Dermis microvascular lymphatic vessel endothelial cell (primary cell): ENCODE data around the gene FDXACB1. TPM values are rescaled to one million over a fixed set of nuclear protein-coding genes. Genes with fewer than 3 reads are reported as not detected.
"Not testable (repeated sequence)": the region's sequence is repeated elsewhere in the genome, so short reads cannot be mapped to it uniquely, and the experiment has no call there.

Source experiments
- DNase-seq, 2 donors: peaks; one replicate each; pipeline versions ENCODE4 v3.0.0 to v3.0.0-alpha.2; 2010; ENCODE audit warnings: low read depth in 2 of 2
- total RNA-seq: library from RNA; depleted of rRNA; stranded (reverse); fragments of >200 nt; gene quantifications from 2 replicates; pipeline ENCODE4 v1.2.1, GENCODE V29; 2014

Gene FDXACB1
- total RNA-seq, 1 donor from 2014 or later, result 1.3 TPM

DNA sequence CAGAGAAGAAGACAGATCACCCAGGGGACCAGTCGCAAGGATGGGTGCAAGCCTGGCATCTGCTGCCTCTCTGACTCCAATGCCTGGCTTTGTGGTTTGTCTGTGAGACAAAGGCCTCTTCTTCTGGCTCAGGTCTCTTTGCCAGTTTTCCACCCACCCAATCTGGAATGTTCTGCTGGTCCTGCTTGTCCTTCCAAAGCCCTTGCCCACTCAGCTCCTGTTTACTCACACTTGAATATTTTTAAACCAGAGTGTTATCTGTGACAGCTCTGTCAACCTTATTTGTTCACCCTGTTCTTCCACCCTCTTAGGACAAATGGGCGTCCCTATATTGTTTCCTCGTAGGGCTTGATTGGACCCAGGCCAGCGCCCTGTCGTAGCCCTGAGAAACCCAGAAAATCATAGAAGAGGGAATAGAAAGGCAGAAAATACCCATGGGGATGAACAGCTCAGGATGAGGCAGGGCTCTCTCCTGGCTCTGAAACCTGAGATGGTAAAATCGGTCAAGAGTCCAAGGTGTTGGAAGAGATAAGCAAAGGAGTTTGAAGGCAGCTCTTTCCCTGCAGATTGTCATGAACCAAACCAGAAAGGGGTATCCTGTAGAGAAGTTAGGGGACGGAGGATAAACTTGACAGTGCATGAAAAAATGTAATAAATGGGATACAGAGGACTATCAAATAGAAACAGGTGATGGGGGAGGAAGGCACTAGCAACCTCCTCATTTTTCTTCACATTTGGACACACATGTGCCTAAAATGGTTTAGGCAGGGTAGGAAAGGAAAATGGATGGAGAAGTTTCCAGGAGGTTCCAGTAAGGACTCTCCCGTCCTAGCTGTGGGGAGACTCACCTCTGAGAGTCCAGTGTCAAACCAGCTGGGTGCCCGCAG is 32.0 kb upstream of the FDXACB1 start:
- no peak for DNase-seq

DNA sequence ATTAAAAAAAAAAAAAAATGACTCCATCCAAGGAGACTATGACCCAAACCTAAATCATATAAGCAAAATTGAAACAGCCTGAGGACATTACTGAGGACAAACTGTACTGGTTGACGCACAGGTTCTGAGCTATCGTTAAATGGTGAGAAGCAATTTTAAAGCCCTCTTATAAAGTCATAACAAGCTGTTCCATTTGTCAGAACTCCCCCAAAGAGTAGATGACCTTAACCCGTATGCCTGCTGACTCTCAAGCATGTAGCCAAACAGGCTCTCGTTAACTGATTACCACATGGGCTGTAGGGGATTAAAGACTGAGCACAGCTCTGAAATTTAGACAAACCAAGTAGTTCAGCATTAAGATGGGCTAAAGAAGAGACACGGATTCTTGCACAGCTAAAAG is 30.4 kb upstream of the FDXACB1 start:
- no peak for DNase-seq

DNA sequence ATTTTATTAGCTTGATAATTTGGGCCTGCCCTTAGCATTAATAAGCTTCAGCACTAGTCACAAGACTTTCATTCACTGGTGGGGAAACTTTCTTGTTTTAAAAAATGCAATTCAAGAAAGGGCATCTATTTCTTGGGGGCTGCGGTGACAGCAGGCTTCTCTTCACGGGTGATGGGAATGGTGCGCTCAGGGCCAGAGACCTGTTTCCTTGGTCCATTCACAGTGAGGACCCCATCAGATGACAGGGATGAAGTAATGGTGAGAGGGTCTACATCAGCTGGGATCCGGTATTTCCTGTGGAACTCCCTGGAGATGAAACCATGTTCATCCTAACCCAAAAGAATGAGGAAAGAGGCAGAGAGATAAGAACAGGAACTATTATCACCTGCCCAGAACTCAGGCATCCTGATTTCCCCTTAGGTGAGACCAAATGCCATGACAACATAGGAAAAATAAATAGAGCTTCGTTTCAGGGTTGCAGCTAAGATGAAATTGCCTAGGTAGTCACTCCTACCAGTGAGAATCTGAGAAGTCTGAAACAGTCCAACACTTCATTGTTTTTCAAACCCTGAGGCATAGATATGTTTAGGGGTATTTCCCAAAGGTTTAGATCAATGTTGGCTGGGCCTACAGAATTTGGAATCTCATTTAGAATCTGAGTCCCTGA is 29.8 kb upstream of the FDXACB1 start:
- DNase-seq, result no peak

DNA sequence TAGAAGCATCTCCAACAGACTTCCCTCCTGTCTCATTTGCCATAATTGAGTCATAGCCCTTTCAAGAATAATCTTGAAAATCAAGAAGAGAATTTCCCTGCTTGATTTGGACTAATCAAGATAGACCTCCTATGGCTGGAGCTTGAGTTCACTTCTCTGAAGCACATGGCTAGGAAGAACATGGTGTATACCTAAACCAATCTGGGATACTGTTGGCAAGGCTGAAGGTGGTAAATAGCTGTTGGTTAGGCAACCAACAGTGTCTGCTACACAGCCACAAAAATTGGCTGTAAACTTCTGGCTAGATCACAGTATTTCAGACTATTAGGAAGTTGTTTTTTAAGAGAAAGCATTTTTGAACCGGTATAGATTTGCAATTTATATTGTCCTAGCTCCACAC is 27.7 kb upstream of the FDXACB1 start:
- DNase-seq, result no peak

DNA sequence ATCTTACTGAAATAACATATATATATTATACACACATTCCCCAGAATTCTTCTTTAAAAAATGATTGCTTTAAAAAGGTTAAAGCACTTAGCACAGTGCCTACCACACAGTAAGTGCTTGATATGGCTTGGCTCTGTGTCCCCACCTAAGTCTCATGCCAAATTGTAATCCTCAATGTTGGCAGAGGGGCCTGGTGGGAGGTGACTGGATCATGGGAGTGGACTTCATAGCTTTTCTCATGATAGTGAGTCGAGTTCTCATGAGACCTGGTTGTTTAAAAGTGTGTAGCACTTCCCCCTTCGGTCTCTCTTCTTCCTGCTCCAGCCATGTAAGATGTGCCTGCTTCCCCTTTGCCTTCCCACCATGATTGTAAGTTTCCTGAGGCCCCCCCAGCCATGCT is 26.4 kb upstream of the FDXACB1 start:
- no peak for DNase-seq

DNA sequence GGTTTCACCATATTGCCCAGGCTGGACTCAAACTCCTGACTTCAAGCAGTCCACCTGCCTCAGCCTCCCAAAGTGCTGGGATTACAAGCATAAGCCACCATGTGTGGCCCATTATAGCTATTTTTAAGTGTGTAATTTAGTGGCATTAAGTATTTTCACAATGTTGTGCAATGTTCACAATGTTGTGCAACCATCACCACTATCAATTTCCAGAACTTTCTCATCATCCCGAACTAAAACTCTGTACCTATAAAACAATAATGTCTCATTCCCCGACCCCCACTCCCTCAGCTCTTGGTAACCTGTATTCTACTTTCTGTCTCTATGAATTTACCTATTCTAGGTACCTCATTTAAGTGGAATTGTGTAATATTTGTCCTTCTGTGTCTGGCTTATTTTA is 7.9 kb upstream of the FDXACB1 start:
- no peak for DNase-seq

DNA sequence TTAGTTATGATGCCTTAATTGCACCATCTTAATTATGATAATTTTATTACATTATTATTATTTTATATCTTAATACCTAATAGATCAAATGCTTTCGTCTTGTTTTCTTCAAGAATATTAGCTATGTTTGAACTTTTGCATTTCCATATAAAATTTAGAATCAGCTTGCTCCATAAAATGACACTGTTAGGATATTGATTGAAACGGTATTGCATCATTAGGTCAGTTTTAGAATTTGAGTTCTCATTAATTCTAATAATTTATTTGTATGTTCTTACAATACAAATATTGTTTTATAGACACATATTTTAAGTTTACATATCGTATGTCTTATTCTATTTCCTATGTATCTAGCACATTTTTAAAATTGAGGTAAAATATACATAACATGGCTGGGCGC is 7.1 kb upstream of the FDXACB1 start:
- no peak for DNase-seq

DNA sequence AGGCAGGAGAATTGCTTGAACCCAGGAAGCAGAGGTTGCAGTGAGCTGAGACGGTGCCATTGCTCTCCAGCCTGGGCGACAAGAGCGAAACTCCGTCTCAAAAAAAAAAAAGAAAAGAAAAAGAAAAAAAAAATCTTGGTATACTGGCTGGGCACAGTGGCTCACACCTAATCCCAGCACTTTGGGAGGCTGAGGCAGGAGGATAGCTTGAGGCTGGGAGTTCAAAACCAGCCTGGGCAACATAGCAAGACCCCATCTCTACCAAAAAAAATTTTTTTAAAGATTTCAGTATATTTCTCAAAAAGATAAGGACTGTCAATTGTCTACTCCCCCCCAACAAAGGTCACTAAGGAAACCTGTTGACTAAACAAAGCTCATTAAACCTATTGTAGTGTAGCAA is 6.1 kb upstream of the FDXACB1 start:
- not testable (repeated sequence) for DNase-seq

DNA sequence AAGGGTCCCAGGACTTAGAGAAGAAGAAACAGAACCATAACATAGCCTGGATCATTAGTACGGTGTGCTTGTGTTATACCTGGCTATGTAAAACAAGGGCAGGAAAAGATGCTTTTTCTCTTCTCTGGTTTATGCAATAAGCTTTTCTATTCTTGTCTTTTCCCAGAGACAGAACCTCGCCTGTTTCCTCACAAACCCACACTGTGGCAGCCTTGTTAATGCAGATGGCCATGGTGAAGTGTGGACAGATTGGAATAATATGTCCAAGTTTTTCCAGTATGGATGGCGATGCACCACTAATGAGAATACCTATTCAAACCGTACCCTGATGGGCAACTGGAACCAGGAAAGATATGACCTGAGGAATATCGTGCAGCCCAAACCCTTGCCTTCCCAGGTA is 3.2 kb upstream of the FDXACB1 start:
- DNase-seq, result no peak

DNA sequence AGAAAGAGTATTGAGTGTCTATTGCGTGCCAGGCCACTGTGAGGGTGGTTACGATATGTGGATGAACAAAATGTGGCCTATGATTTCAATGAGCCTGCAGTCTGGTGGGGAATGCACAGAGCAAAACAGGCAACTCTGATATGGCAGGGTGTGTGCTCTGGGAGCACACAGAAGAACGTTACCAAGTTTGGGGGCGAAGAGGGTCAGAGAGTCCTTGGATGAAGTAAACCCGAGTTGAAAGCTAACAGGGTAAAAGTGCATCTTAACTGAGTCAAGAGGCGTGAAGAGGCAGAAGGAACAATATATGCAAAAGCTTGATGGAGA is 634 bp upstream of the FDXACB1 start:
- DNase-seq, result no peak

DNA sequence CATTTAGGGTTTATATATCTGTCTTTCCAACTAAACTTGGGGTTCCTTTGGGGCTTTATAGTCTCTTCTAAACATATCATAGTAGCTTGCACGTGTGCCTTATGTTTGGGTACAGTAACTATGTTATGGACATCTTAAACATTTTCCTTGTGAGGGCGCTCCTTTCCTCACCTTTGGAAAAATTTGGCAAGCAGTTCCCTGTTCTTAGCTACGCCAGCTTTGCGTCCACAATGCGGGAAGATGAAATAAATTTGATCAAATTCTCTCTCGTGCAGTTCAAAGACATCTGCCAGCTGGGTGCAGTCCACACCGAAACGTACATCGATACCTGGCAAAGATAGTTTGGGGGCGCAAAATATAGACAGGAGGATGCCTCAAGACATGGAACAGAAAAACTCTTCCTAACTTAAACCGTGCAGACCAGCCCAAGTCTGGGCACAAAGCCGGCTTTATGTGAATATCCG is 548 bp downstream of the FDXACB1 start:
- DNase-seq, result no peak

DNA sequence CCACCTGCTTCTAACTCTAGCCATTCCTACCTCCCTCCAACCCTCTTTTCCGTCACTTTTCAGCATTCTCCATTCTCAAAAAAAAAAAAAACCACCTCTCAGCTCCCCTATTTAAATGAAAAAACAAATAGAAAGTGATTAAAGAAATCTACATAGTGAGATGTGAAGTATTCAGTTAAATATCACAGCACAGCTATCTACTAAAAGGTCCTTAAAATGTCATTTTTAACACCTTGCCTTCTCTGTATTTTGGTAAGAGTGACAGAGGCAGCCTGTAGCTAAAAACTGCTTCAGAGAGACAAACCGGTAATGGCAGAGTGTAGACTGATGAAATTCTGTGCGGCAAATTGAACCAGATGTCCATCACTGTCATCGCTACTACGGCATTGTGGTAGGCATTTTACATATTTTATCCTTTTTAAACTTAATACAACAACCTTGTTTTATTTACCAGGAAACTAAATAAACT is 7.2 kb downstream of the FDXACB1 start:
- no peak for DNase-seq

DNA sequence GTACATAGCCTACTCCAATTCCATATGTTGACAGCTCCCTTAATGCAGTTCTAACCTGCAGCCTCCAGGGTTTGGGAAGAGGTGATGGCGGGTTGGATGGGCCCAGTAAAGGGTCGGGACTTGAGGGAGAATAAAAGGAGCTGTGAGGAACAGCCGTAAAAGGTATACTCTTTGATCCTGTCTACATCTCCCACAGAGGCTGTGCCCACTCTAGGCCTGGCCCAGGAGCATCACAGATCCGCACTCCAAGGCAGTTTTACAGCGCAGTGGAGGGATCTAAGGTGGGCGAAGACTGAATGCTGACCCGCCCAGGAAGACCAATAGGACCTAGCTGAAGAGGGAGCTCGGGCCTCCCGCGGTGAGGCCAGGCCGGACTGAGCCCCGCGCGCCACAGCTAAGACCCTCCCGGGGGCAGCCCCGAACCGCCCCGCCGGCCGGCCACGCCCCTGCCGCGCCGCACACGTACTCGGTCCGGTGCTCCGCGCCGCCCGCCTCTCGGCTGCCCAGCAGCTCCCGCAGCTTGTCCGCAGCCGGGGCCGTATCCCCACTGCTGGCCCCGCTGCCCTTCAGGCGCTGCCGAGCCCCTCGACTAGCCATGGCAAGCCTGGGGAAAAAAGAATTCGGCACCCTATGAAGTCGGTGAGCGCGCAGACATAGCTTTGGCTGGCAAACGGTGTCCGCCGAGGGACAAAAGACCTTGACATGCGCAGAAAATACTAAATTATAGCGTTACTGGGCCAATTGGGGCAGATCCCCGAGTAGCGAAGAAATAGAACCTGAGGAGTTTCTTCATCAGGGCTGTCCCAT is 7.9 kb downstream of the FDXACB1 start, which contains the start of gene ALG9:
Gene ALG9 (minus strand): TSS at position 696 of the 807 bp plus-strand sequence. CDS start 99 bp downstream, at position 597.
- DNase-seq, result peak; percentile 73 to 89

DNA sequence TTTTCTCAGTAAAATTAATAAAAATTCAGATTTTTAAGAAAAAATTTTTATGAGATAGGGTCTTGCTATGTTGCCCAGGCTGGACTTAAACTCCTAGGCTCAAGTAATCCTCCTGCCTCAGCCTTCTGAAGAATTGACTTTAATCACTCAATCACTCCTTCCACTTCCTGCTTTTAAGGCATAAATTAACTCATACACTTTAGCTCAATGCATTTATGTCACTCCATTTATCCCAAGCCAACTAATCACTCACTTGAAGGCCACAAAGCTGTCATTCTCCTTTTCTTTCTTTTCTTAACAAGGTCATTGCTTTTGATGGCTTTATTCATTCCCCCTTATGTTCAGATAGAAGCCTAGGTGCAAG is 8.5 kb downstream of the FDXACB1 start:
- no peak for DNase-seq

DNA sequence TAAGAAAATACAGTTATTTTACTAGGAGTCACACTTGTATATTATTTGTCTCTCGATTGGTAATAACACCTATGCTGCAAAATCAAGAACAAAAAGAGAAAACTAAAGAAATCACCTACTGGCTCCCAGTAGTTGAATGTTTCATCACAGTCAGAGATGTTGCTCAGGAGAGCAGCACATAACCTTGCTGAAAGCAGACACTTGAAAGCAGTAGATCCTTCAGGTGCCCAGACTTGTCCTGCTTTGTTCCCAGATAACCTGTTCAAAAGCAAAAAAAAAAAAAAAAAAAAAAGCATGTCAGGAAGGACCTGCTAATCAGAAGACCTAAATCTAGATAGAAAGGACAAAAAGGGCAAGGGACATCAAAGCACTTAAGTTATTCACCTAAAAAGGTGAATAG is 8.9 kb downstream of the FDXACB1 start:
- DNase-seq, result no peak

DNA sequence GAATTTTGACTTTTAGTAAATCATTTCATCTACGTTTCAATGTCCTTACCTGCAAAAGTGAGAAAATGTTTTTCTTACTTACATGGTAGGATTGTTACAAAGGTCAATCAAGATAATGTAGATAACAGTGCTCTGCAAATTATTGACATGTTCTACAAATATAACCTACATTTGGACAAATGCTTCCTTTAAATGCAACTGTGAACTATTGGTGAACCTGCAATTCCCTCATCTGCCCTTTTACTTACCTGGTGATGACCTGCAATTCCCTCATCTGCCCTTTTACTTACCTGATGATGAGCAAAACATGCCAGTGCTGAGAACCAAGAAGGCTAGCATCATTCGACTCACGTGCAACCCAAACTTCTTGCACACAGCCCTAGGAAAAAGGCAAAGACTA is 18.7 kb downstream of the FDXACB1 start:
- no peak for DNase-seq

DNA sequence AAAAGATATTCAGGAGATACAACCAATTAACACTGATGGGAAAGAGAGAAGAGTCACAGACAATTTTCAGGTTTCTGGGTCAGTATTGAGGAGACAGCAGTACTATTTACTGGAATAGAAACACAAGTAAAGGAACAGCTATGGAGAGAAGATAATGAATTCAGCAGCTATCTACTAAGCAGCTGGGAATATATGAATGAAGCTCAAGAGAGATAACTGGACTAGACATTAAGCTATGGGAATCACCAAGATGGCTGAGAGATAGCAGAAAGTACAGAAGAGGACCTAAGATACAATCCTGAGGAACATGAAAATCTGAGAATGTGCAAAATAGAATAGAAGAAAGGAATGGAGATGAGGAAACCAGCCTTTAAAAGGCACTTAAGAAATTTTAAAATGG is 23.5 kb downstream of the FDXACB1 start:
- DNase-seq, result no peak

DNA sequence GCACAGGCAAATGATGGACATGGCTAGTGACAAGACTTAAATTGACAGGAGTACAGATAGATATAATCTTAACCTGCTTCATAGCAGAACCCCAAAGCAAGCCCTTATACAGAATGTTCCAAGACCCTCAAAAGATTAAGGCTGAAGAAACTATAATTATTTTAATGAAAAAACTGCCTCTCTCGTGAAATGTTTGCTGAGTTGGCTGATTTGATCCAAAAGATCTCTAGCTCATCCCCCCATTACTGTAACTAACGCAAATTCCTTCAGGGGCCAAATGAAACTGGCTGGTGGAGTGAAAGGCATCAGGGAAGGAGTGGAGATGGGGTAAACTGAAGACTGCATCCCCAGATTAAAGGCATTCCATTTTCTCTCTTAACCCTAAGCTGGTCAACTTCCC is 26.9 kb downstream of the FDXACB1 start:
- no peak for DNase-seq

DNA sequence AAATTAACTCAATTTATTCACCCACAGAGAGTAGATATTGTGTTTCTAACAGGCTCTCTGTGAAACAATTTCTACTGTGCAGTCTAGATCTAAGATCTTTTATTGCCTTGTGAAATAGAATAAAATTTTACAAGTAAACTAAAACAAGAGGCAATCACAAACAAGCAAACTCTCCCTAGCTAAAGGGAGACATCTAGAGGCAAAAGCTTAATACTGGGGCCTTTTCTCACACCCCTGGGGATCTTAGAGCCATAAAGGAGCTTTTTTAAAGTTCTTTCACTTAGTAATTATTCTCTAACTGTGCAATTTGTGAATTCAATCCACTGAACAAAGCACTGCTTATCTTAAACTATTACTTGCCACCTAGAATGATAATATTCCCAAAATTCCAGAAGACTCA is 27.3 kb downstream of the FDXACB1 start:
- DNase-seq, result peak in 1 of 2 donors; percentile 29

DNA sequence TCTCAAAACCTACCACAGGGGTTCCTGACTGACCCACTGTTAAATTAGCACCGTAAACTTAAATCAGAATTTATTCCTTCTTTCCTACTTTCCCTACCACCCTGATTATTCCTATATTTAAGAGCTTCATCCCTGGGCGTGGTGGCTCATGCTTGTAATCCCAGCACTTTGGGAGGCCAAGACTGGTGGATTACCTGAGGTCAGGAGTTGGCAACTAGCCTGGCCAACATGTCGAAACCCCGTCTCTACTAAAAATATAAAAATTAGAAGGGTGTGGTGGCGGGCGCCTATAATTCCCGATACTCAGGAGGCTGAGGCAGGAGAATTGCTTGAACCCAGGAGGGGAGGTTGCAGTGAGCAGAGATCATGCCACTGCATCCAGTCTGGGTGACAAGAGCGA is 27.9 kb downstream of the FDXACB1 start:
- DNase-seq, result no peak

DNA sequence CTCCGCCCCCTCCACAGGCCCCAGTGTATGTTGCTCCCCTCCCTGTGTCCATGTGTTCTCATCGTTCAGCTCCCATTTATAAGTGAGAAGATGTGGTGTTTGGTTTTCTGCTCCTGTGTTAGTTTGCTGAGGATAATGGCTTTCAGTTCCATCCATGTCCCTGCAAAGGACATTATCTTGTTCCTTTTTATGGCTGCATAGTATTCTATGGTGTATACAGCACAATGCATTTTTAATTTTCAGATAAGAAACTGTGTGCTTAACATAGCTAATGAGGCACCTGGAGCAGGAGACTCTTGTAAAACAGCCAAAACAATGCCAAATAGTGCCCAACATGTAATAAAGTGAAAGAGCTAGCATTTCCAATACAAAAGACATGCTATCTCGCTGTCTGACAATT is 29.3 kb downstream of the FDXACB1 start:
- DNase-seq, result no peak

DNA sequence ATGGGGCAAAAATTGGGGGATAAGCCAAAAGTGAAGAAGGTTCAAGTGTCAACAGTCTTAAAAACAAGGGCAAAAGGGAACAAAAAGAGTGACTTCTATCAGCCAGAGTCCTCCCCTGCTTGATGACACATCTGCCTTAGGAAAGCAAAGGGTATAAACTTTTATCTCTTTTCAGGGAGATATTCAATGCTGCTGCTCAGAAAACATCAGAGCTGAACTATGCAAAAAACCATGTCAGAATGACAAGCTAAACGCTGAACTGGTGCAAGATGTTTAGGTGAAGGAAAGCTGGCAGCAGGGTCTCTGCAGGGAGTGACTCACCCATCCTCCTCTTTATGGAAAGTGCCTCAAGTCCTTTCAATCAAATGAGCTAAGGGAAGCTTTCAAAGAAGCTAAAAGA is 32.3 kb downstream of the FDXACB1 start:
- peak in 1 of 2 donors; percentile 71 for DNase-seq
